ENCODE measurements around the gene PLK3.
A peak's percentile ranks its signal among the peaks of the same experiment; 100 is the strongest.
"Not testable (repeated sequence)": the region's sequence is repeated elsewhere in the genome, so short reads cannot be mapped to it uniquely, and the experiment has no call there.

PLK3 gene

GRCh38 chr1:44807364-44808062, 7.3 kb downstream of the PLK3 start:
- peak; percentile 99 for DNase-seq (ENCODE audit: extremely low read depth, low read depth)
- no peak for TF ChIP-seq CTCF (IDR thresholded peaks at IDR 0.05; ENCODE audit: low read depth, low read length)

- peak; percentile 83 for DNase-seq (ENCODE audit: extremely low read depth, low read depth)
- no peak for TF ChIP-seq CTCF (IDR thresholded peaks at IDR 0.05; ENCODE audit: low read depth, low read length)
These were observed 8.1 kb downstream of the PLK3 start, which contains the start of gene BTBD19 for GRCh38 chr1:44808063-44808937. TSS of gene BTBD19 (plus strand) at chr1:44808523. CDS start at chr1:44808821, 298 bp downstream.

GRCh38 chr1:44808938-44809917, 9.1 kb downstream of the PLK3 start:
- no peak for DNase-seq (ENCODE audit: extremely low read depth, low read depth)
- peak; percentile 21 for TF ChIP-seq CTCF (IDR thresholded peaks at IDR 0.05; ENCODE audit: low read depth, low read length)

GRCh38 chr1:44810101-44810761, 10.1 kb downstream of the PLK3 start:
- no peak for DNase-seq (ENCODE audit: extremely low read depth, low read depth)

GRCh38 chr1:44810762-44811105, 10.6 kb downstream of the PLK3 start:
- not testable (repeated sequence) for DNase-seq (ENCODE audit: extremely low read depth, low read depth)

More at GRCh38 chr1:44810101-44810761, 10.1 kb downstream of the PLK3 start:
- no peak for TF ChIP-seq CTCF (IDR thresholded peaks at IDR 0.05; ENCODE audit: low read depth, low read length)

GRCh38 chr1:44811234-44811633, 11.1 kb downstream of the PLK3 start:
- no peak for TF ChIP-seq CTCF (IDR thresholded peaks at IDR 0.05; ENCODE audit: low read depth, low read length)
- DNase-seq (ENCODE audit: extremely low read depth, low read depth): no peak

Data from AG09319 (cell line).